H9 (cell line): ENCODE measurements around the gene SCCPDH. TPM values are rescaled to one million over a fixed set of nuclear protein-coding genes. Genes with fewer than 3 reads are reported as not detected.

Source experiments
- DNase-seq: peaks from one replicate; pipeline ENCODE4 v3.0.0-alpha.2; 2017
- H2AFZ ChIP-seq: one replicate; pipeline ENCODE4 v1.6.1; 2013; ENCODE audit warnings: mild to moderate bottlenecking, low read length, control low read depth, moderate library complexity
- H2AK5ac ChIP-seq: 2 replicates; pipeline ENCODE4 v1.6.1; 2013; ENCODE audit warnings: low read length, control low read depth, mixed read lengths; ENCODE audit not compliant: insufficient read length
- H2BK120ac ChIP-seq: one replicate; pipeline ENCODE4 v1.6.1; 2013; ENCODE audit warnings: low read depth, mild to moderate bottlenecking, low read length, control low read depth, inconsistent platforms; ENCODE audit not compliant: poor library complexity, severe bottlenecking
- H2BK12ac ChIP-seq: 2 replicates; pipeline ENCODE4 v1.6.1; 2013; ENCODE audit warnings: low read length, control low read depth, mixed read lengths, low read depth; ENCODE audit not compliant: insufficient read length
- H2BK15ac ChIP-seq: 2 replicates; pipeline ENCODE4 v1.6.1; 2013; ENCODE audit warnings: low read depth, low read length, control low read depth
- H2BK20ac ChIP-seq: one replicate; pipeline ENCODE4 v1.6.1; 2013; ENCODE audit warnings: low read depth, mild to moderate bottlenecking, low read length, control low read depth, inconsistent platforms; ENCODE audit not compliant: poor library complexity, severe bottlenecking
- H2BK5ac ChIP-seq: 2 replicates; pipeline ENCODE4 v1.6.1; 2013; ENCODE audit warnings: low read length, control low read depth, mixed read lengths; ENCODE audit not compliant: insufficient read length
- H3K14ac ChIP-seq: 2 replicates; pipeline ENCODE4 v1.6.1; 2013; ENCODE audit warnings: low read length, control low read depth; ENCODE audit not compliant: insufficient read depth
- H3K18ac ChIP-seq: 2 replicates; pipeline ENCODE4 v1.6.1; 2013; ENCODE audit warnings: low read depth, mild to moderate bottlenecking, mixed read lengths, low read length, control low read depth; ENCODE audit not compliant: insufficient read length
- H3K23ac ChIP-seq: 2 replicates; pipeline ENCODE4 v1.6.1; 2013; ENCODE audit warnings: low read length, control low read depth, mixed read lengths, low read depth; ENCODE audit not compliant: insufficient read length
- H3K23me2 ChIP-seq: 2 replicates; pipeline ENCODE4 v1.6.1; 2013; ENCODE audit warnings: low read depth, mild to moderate bottlenecking, mixed read lengths, low read length, control low read depth; ENCODE audit not compliant: insufficient read length, poor library complexity, severe bottlenecking
- H3K27ac ChIP-seq: 2 replicates; pipeline ENCODE4 v1.5.1; 2013; ENCODE audit warnings: low read length, control low read depth, mixed read lengths, low read depth; ENCODE audit not compliant: insufficient read length
- H3K27me3 ChIP-seq: 2 replicates; pipeline ENCODE4 v1.6.1; 2013; ENCODE audit warnings: low read length, control low read depth, inconsistent platforms; ENCODE audit not compliant: insufficient read depth
- H3K4ac ChIP-seq: 2 replicates; pipeline ENCODE4 v1.6.1; 2013; ENCODE audit warnings: low read depth, mild to moderate bottlenecking, control low read depth, inconsistent platforms, low read length, moderate library complexity
- H3K4me1 ChIP-seq: 2 replicates; pipeline ENCODE4 v1.6.1; 2013; ENCODE audit warnings: low read length, control low read depth, inconsistent platforms; ENCODE audit not compliant: insufficient read depth
- H3K4me2 ChIP-seq: 2 replicates; pipeline ENCODE4 v1.6.1; 2013; ENCODE audit warnings: low read length, control low read depth, mixed read lengths; ENCODE audit not compliant: insufficient read length, insufficient read depth
- H3K56ac ChIP-seq: 2 replicates; pipeline ENCODE4 v1.6.1; 2013; ENCODE audit warnings: low read depth, mild to moderate bottlenecking, mixed read lengths, low read length, control low read depth; ENCODE audit not compliant: insufficient read length
- H3K79me1 ChIP-seq: 2 replicates; pipeline ENCODE4 v1.6.1; 2013; ENCODE audit warnings: low read depth, mild to moderate bottlenecking, moderate library complexity, low read length, control low read depth, inconsistent platforms; ENCODE audit not compliant: insufficient read depth, poor library complexity, severe bottlenecking
- H3K79me2 ChIP-seq: 2 replicates; pipeline ENCODE4 v1.6.1; 2013; ENCODE audit warnings: low read length, control low read depth, inconsistent platforms; ENCODE audit not compliant: insufficient read depth
- H3K9ac ChIP-seq: 2 replicates; pipeline ENCODE4 v1.6.1; 2013; ENCODE audit warnings: low read length, control low read depth, mixed read lengths; ENCODE audit not compliant: insufficient read length; ENCODE audit errors: extremely low read depth
- H3K9me3 ChIP-seq: one replicate; pipeline ENCODE4 v1.6.1; 2013; ENCODE audit warnings: low read depth, low read length, inconsistent platforms; ENCODE audit not compliant: control insufficient read depth
- H3T11ph ChIP-seq: one replicate; pipeline ENCODE4 v1.6.1; 2013; ENCODE audit warnings: mild to moderate bottlenecking, low read length, control low read depth, inconsistent platforms
- H4K20me1 ChIP-seq: one replicate; pipeline ENCODE4 v1.6.1; 2013; ENCODE audit not compliant: control insufficient read depth, insufficient read length, insufficient read depth
- H4K5ac ChIP-seq: 2 replicates; pipeline ENCODE4 v1.6.1; 2013; ENCODE audit warnings: low read depth, mild to moderate bottlenecking, mixed read lengths, low read length, control low read depth; ENCODE audit not compliant: insufficient read length
- H4K8ac ChIP-seq: replicated peaks from 2 replicates; pipeline ENCODE4 v1.6.1; 2013; ENCODE audit warnings: low read length, control low read depth, mixed read lengths, low read depth; ENCODE audit not compliant: insufficient read length
- H4K91ac ChIP-seq: 2 replicates; pipeline ENCODE4 v1.6.1; 2013; ENCODE audit warnings: low read depth, mild to moderate bottlenecking, moderate library complexity, mixed read lengths, low read length, control low read depth; ENCODE audit not compliant: insufficient read length
- H3K27ac Mint-ChIP-seq, 3 experiments: 2 replicates in 2 of 3; 3 replicates in 1 of 3; pipeline ENCODE4 v1.8.0; 2020 to 2021; ENCODE audit warnings: mixed read lengths in 3 of 3, mild to moderate bottlenecking in 1 of 3, moderate library complexity in 1 of 3
- H3K27me3 Mint-ChIP-seq: 2 replicates; pipeline ENCODE4 v1.8.0; 2021; ENCODE audit warnings: low read depth, mild to moderate bottlenecking, moderate library complexity, mixed read lengths
- H3K36me3 Mint-ChIP-seq, 3 experiments: 2 replicates in 2 of 3; 3 replicates in 1 of 3; pipeline ENCODE4 v1.8.0; 2020 to 2021; ENCODE audit warnings: low read depth in 3 of 3, mixed read lengths in 3 of 3; ENCODE audit not compliant: insufficient read depth in 1 of 3
- H3K4me1 Mint-ChIP-seq, 2 experiments: 2 replicates each; pipeline ENCODE4 v1.8.0; 2020; ENCODE audit warnings: mixed read lengths in 2 of 2
- H3K4me3 Mint-ChIP-seq, 2 experiments: 2 replicates in 1 of 2; 3 replicates in 1 of 2; pipeline ENCODE4 v1.8.0; 2020 to 2021; ENCODE audit warnings: mild to moderate bottlenecking in 2 of 2, mixed read lengths in 2 of 2, moderate library complexity in 1 of 2
- H3K9me3 Mint-ChIP-seq, 2 experiments: 2 replicates in 1 of 2; 3 replicates in 1 of 2; pipeline ENCODE4 v1.8.0; 2020; ENCODE audit warnings: mild to moderate bottlenecking in 2 of 2, mixed read lengths in 2 of 2, moderate library complexity in 1 of 2
- CTCF ChIP-seq: fragments of 200-600 bp; sonication (generic); conservative IDR thresholded peaks from 3 replicates; pipeline ENCODE4 v1.8.0; 2021; ENCODE audit warnings: antibody characterized with exemption, mild to moderate bottlenecking
- WGBS: extraction: QIAGEN DNeasy Blood & Tissue Kit; methylation state at CpG from one replicate; pipeline ENCODE4 v1.1.7; 2013; ENCODE audit warnings: missing lambda C conversion rate, low lambda C conversion rate, mixed read lengths; ENCODE audit not compliant: insufficient read length; ENCODE audit errors: extremely low coverage; 5-methylcytosine and 5-hydroxymethylcytosine counted together
- total RNA-seq: library from RNA; stranded (reverse); gene quantifications from 2 replicates; pipeline ENCODE4 v1.2.1, GENCODE V29; 2021

SCCPDH gene
- total RNA-seq, 1 experiment from 2014 or later, result 20.7 TPM

- Histone ChIP-seq H3K18ac (no peak overlapping the region), H2BK120ac (no peak overlapping the region), H2AFZ (no peak overlapping the region), H2BK12ac (no peak overlapping the region), H3K23ac (no peak overlapping the region), H3K56ac (no peak overlapping the region), H4K5ac (no peak overlapping the region), H3K79me2 (no peaks in the 10 kb centered on the region), H4K20me1 (no peaks in the 10 kb centered on the region), H4K91ac (no peak overlapping the region), H3K4me2 (no peak overlapping the region), H2BK5ac (no peak overlapping the region), H2BK15ac (no peak overlapping the region), H3K23me2 (no peaks in the 10 kb centered on the region), H3K9ac (no peak overlapping the region), H2BK20ac (no peak overlapping the region), H3K9me3 (no peaks in the 10 kb centered on the region), H3K27me3 (no peaks in the 10 kb centered on the region), H3K4ac (no peak overlapping the region), H3K14ac (no peak overlapping the region), H2AK5ac (no peak overlapping the region), H4K8ac (no peak overlapping the region), H3T11ph (no peak overlapping the region), H3K27ac (no peak overlapping the region), H3K4me1 (no peaks in the 10 kb centered on the region), H3K79me1 (no peaks in the 10 kb centered on the region)
- no peaks in the 10 kb centered on the region for H3K9me3 Mint-ChIP-seq
- H3K36me3 Mint-ChIP-seq, result no peaks in the 10 kb centered on the region
- no peak for TF ChIP-seq CTCF
- H3K27me3 Mint-ChIP-seq, result peaks cover 5% of the 10 kb centered on the region
- H3K27ac Mint-ChIP-seq, result no peak overlapping the region
- H3K4me1 Mint-ChIP-seq, result peaks cover 9 to 12% of the 10 kb centered on the region in 2 experiments
- no CpG with 5 or more reads among the region's 10 CpGs for WGBS
- no peak for DNase-seq
- H3K4me3 Mint-ChIP-seq, result no peak overlapping the region
These were observed 76.5 kb downstream of the SCCPDH start for GRCh38 chr1:246800756-246801155.
